HG03469 (cell line): ENCODE results near the gene FKBP6.
"Not testable (repeated sequence)": the region's sequence is repeated elsewhere in the genome, so short reads cannot be mapped to it uniquely, and the experiment has no call there.

Experiments used
- ATAC-seq: cut with Tn5 transposase; IDR thresholded peaks from one replicate; pipeline ENCODE4 v1.9.1; 2021; ENCODE audit warnings: mild to moderate bottlenecking, moderate library complexity, moderate number of reproducible peaks; ENCODE audit not compliant: unreplicated experiment

Gene FKBP6

DNA sequence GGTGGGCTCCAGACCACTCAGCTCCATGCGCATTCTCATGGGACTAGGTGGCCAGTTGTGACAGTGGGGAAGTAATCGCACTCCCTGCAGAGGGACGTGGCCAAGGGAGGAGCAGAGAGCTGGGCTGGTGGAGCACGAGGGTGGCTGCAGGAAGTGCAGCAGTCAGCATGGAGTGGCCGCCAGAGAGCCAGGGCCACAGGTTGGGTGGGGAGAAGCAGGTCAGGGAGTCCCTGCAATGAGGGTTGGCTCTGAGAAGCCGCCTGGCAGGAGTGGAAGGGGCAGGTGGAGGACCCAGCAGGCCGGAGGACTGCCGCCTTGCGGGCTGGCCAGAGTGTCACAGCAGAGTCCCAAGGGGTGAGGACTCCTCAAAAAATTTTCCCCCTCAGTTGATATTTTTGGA, 26.2 kb downstream of the FKBP6 start:
- no peak for ATAC-seq

- no peak for ATAC-seq
These were observed 26.9 kb downstream of the FKBP6 start for GRCh38 chr7:73354821-73355220.

DNA sequence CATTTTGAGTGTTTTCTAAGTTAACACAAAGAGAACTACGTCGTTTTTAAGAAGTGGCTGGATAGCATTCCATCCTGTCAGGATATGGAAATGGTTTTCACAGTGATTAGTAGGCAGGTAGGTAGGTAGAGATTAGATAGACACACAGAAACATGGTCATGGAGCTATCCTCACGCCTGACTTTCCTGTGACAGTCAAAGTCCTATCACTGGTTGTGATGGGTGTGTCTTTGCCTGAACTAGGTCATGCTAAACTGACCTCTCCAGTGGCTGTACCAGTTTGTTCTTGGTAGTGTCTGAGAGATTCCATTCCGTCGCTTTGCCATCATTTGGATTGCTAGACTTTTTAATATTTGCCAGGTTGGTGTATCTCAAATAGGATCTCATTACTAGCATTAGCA, 28.2 kb downstream of the FKBP6 start:
- ATAC-seq: no peak

GRCh38 chr7:73358590-73359275, 30.8 kb downstream of the FKBP6 start:
- ATAC-seq: no peak

- no peak for ATAC-seq
These were observed 31.3 kb downstream of the FKBP6 start for GRCh38 chr7:73359306-73359705.

DNA sequence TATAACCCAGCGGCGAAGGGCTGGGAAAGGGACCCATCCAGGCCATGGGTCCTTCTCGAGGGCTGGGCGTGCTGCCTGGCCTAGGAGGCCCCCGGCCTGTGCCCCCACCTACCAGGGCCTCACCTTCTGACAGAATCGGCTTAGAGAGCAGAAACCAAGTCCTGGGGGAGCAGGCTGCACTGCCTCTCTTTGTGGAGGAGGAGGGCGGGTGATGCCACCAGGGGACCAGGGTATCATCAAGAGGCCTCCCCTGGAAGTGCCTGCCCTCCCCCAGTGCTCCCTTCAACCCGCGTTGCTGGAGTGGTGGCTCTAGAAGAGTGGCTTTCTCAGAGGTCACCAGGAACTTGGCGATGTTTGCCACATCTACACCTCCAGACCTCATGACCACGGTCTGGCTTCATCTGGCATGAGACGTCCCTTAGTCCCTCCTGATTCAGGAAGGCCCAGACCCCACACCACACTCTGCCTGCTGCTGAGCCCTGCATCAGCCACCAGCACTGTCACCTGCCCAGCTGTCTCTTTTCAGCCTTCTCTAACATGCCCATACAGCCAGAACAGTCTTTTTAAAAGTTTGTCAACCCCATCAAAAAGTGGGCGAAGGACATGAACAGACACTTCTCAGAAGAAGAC, 31.9 kb downstream of the FKBP6 start:
- ATAC-seq: no peak

DNA sequence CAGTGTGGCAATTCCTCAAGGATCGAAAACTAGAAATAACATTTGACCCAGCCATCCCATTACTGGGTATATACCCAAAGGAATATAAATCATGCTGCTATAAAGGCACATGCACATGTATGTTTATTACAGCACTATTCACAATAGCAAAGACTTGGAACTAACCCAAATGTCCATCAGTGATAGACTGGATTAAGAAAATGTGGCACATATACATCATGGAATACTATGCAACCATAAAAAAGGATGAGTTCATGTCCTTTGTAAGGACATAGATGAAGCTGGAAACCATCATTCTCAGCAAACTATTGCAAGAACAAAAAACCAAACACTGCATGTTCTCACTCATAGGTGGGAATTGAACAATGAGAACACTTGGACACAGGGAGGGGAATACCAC, 32.6 kb downstream of the FKBP6 start:
- ATAC-seq: not testable (repeated sequence)

- ATAC-seq: no peak
These were observed 35.5 kb downstream of the FKBP6 start for GRCh38 chr7:73363225-73364005.

- no peak for ATAC-seq
These were observed 36.2 kb downstream of the FKBP6 start for GRCh38 chr7:73364006-73364728.

- no peak for ATAC-seq
These were observed 38.2 kb downstream of the FKBP6 start for GRCh38 chr7:73366127-73366526.

GRCh38 chr7:73366990-73367389, 39.0 kb downstream of the FKBP6 start:
- ATAC-seq: no peak

DNA sequence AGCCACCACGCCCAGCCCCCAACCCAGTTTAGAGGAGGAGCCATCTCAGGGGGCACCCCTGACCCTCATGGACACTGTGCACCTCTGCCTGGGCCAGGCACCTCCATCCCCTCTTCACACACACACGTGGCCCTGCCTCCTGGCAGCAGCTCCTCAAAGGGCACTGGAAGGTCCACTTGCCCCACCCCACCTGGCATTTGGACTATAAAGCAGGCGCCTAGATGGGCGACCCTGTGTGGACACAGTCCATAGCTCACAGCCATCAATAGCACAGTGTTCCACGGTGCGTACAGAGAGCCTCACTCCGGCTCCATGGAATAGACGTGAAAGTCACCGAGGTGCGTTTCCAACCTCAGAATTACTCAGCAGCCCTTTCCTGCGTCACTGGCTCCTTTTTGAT, 41.0 kb downstream of the FKBP6 start:
- ATAC-seq: no peak

GRCh38 chr7:73369622-73370021, 41.7 kb downstream of the FKBP6 start:
- no peak for ATAC-seq

DNA sequence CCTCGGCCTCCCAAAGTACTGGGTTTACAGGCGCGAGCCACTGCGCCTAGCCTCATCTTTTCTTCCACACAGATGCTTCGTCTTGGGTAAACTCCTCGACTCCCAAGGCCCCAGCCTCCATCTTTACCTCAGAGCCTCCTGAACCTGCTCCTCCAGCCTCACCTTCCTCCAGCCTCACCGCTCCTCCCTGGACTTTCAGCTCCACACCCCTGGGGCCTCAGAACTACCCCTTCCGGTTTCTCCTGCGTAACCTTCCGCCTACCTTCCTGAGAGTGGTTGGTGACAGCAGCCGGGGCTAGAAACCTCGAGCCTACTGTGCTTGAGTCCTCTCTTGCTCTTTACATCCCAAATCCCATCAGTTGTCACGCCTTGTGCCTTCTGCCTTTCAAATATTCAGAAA, 45.8 kb downstream of the FKBP6 start:
- ATAC-seq: no peak

- not testable (repeated sequence) for ATAC-seq
These were observed 48.3 kb downstream of the FKBP6 start for GRCh38 chr7:73376262-73376661.

GRCh38 chr7:73376671-73377412, 48.9 kb downstream of the FKBP6 start:
- ATAC-seq: no peak

- ATAC-seq: not testable (repeated sequence)
These were observed 49.6 kb downstream of the FKBP6 start for GRCh38 chr7:73377413-73378200.

DNA sequence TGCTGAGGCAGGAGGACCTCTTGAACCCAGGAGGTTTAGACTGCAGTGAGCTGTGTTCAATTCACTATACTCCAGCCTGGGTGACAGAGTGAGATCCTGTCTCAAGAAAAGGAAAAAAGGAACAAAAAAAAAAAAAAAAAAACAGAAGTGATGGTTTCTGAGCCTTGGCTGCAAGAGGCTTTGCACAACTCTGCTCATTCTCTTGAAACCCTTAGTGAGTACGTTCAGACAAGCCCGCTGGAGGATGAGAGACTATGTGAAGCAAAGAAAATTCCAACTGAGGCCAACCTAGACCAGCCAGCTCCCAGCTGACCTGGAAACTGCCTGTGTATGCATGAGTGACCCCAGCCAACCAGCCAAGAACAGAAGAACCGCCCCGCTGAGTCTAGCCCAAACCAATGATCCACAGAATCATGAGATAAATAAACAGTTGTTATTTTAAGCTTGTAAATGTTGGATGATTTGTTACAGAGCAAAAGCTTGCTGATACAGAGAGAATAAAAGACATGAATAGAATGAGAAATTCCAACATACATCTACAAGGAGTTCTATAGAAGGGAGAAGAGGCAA, 55.1 kb downstream of the FKBP6 start:
- no peak for ATAC-seq

DNA sequence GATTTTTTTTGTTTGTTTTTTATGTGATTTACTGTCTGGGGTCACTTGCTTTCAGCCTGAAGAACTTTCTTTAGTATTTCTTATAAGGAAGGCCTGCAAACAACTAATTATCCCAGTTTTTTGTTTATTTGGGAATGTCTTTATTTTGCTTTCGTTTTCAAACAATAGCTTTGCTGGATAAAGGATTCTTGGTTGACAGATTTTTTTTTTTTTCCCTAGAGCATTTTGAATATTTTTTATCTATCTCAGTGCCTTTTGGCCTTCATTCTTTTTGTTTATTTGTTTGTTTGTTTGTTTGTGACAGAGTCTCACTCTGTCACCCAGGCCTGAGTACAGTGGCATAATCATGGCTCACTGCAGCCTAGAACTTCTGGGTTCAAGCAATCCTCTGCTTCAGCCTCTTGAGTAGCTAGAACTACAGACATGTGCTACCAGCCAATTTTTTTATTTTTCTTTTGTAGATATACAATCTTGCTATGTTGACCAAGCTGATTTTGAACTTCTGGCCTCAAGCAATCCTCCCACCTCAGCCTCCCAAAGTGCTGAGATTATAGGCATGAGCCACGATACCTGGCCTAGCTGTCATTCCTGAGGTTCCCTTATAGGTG, 59.4 kb downstream of the FKBP6 start:
- no peak for ATAC-seq
